GM21717 (cell line): ENCODE data around the gene LRRC19.

Experiments
- ATAC-seq: cut with Tn5 transposase; IDR thresholded peaks from one replicate; pipeline ENCODE4 v1.9.1; 2021; ENCODE audit warnings: mild to moderate bottlenecking, moderate library complexity; ENCODE audit not compliant: unreplicated experiment

Gene LRRC19

DNA sequence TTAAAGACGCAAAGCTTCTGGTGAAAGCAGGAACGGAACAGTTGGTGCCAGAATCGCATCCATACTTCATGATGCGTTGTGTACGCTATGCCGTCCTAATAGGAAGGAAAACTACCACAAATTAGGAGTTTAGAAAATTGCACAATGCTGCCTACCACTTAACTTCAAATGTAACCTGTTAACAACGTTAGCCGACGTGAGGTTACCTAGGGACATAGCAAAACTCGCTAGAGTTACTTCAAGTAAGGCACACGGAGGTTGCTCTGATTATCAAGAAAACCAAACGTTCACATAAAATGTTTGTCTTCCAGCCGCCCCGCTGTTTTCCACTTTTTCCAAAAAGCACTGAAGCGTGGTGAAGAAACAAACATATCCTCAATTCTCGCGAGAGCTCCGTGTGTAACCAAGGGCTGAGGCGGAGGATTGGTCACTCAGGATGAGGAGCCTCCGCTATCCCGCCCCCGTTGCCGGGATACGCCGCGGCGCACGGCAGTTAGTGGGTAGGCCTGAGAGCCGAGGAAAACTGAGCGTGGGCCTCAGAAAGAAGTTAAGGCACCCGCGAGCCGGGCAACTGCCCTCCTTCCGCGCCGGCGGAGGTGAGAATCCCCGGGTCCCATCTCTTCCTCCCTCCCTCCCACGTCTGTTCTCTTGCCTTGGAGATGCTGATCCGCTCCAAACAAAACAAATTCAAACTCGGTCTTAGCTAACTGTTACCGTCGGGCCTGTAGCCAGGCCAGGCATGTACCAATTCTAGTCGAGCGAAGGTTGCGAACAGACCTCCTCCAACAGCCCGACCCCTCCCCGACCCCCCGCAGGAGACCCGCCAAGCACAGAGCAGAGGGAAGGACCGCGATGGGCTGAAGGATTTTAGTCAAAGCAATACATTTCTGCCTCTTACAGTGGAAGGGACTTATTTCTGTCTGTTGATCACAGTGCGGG lies 49.3 kb downstream of the LRRC19 start, which contains the start of gene IFT74:
Gene IFT74, plus strand, starts transcription at position 492 of the 939 bp plus-strand sequence. CDS start 5,556 bp downstream, outside the sequence.
- peak; percentile 100 for ATAC-seq

DNA sequence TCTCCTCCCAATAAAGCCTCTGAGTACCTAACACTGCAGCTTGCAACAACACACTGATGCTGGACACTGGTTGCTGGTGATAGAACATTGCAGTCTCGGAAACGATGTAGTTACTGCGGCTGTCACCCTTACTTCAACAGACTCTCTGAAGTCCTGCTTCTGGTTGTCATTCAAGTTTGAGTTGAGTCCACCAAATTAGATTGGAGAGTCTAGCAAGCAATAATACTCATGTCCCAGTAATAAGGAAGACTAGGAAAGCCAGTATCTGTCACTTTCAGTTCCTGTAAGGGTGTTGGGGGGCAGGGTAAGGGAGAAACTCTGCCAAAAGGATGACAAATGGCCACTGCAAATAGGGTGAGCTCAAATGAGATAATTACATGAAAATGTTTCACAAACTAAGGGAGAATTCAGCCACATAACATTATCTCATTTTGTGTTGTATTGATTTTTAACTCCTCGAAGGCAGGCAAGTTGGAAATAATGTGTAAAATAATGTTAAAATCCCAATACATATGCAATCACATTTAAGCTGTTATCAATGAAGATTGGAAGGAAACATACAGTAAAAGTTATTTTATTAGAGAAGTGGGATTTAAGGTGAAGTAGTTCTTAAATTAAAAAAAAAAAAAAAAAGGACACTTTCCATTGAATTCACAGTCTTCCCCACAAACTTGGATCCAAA lies 50.1 kb downstream of the LRRC19 start:
- no peak for ATAC-seq

DNA sequence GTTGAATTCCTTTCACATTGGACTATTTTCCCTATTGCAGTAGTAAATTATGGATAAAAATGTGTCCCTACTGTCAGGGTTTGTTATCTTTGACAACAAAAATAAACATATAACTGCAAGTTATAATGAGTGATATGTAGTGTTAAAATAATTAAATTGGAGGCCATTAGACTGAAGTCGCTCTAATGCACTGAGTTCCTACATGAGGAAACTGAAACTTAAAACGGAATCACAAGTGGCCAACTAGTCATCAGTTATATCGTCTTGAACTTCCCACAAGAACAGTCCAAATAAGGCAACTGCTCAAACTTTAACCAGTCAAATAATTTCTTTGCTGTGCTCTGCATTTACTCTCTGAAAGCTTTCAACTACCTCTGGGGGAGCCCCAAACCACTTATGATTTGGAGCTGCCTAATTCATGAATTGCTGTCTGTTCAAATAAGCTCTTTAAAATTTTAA lies 51.4 kb downstream of the LRRC19 start:
- no peak for ATAC-seq

DNA sequence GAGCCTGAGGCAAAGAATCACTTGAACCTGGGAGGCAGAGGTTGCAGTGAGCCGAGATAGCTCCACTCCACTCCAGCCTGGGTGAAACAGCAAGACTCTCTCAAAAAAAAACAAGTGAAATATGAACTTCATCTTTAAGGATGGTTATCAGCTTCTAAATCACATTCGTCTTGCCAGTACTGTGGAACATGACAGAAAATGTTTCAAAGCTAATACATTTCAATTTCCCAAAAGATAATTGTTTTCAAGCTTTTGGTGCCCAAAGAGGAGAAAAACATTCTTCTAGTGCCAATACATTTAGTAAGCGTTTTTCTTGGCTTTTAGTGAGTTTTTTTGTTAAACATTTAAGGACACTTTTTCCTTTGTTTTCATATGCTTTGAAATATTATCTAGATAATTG lies 53.7 kb downstream of the LRRC19 start:
- ATAC-seq = no peak

DNA sequence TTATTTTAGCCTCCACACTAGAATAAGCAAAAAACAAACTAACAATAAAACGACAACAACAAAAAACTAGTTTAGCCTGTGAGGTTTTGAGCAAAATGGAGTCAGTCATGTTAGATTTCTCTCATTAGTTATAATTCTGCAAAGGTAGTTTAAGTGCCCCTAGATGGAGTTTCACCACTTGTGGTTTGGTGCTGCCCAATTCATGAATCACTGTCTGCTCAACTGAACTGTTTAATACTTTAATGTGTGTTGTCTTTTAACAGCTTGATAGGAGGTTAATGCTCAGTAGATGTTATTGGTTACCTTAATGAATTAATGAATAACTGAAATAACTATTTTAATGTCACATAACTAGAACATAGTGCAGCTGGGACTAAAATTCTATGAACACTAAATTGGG lies 55.0 kb downstream of the LRRC19 start:
- ATAC-seq = no peak

DNA sequence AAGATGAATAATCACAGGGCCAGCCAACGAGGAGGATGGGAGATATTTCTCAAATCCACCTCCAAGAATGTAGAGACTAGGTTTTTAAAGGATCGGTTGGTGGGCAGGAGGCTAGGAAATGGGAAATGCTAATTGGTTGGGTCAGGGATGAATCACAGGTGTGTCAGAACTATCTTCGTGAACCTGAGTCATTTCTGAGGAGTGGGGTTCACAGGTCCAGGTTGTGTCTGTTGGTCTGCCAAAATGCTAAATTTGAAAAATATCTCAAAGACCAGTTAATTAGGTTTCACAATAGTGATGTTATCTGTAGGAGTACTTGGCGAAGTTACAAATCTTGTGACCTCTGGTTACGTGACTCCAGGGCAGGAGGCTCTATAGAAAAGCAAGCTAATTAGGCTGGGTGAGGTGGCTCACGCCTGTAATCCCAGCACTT lies 55.8 kb downstream of the LRRC19 start:
- no peak for ATAC-seq

DNA sequence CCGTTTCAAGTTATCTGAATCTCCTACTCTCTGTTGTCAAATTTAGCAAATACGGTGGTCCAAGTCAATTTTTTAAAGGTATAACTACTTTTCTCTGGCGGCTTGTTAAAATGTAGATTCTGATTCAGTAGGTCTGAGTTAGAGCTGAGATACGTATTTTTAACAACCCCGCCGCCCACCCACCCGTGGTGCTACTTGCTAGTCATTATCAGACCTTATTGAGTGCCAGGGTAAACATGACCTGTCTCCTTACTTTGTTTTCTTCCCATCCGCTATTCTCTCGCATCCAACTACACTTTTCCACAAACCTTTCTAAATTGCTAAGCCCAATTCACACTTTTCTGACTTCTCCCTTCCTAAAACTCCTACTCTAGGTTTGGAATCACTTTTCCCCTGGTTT lies 57.7 kb downstream of the LRRC19 start:
- no peak for ATAC-seq

DNA sequence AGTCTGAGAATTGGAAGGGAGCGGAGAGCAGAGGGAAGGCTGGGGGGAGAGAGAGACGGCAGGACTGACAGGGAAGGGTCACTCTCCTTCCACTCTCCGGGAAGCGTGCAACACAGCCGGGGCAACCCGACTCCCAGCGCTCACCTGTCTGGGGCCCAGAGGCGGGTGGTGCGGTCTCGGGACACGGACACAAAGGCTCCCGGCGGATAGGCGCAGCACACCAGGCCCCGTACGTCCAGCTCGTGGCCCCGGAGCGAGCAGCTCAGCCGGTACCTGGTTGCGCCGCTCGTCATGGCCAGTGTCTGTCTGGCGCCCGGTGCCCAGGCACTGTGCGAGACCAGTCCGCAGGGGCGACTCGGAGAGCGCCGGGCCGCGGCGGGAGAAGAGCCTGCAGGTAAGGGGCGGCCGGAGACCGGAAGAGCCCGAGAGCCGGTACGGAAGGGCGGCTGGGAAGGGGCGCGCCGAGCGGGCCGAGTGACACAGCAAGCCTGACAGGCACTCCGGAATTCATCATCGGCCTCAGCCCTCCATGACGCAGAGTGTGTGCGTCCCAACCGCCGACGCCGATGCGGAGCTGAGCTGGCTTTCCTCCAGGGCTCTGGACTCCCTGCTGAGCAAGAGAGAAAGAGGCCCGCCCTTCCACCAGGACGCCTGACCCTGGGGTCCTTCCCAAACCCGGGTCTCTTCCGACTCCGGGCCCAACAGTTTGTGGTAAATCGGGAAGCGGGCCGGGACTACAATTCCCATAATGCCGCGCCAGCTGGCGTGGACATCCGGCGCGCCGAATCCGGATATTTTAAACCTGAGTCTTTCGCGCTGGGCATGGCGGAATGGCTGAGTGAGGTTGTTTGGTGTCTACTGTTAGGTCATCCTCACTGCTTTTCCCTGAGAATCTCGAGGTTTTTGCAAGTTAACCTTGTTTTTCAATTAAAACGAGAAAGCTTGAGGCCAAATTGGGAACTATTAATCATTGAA lies 58.4 kb downstream of the LRRC19 start, which contains the start of gene PLAA:
Gene PLAA, minus strand, starts transcription at position 490 of the 975 bp plus-strand sequence. Its CDS starts 197 bp downstream, at position 293.
- ATAC-seq = peak; percentile 99

DNA sequence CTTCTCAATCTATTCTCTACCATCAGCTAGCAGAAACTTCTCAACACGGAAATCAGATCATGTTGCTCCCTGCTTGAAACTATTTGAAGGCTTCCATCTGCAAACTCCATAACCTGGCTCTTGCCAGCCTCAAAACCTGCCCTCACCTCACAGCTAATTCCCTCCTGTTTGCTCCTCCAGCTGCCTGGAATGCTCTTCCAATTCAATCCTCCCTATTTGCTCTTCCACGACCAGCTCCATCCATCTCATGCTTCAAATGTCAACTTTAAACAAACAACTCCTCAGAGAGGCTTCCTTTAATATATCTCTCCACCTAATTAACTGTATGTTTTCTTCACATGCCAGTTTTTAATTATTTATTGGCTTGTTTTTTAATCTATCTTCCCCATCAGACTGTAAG lies 59.9 kb downstream of the LRRC19 start:
- no peak for ATAC-seq
